Esophagus squamous epithelium (tissue), 4 donors: Measurements from ENCODE around the gene LMBRD1.

Experiments
- CTCF ChIP-seq, 6 experiments: fragments of 450-650 bp in 4 of 6; fragments of 200-600 bp in 2 of 6; sonication (generic) in 2 of 6; IDR thresholded peaks; one replicate each; pipeline ENCODE4 v1.5.1; 2016 to 2019; ENCODE audit warnings: antibody characterized with exemption in 6 of 6, mild to moderate bottlenecking in 4 of 6, moderate library complexity in 4 of 6
- POLR2A ChIP-seq, 4 donors: fragments of 450-650 bp; IDR thresholded peaks; one replicate each; pipeline ENCODE4 v1.6.1; 2017; ENCODE audit warnings: antibody characterized with exemption in 4 of 4, mild to moderate bottlenecking in 4 of 4, moderate library complexity in 3 of 4

- TF ChIP-seq CTCF (IDR thresholded peaks at IDR 0.05) (no peak), POLR2A (IDR thresholded peaks at IDR 0.05) (no peak)
These were observed 21.6 kb upstream of the LMBRD1 start for GRCh38 chr6:69818223-69818930.
